Brain pericyte (primary cell): ENCODE data around the gene KCTD3.
A peak's percentile ranks its signal among the peaks of the same experiment; 100 is the strongest.

Experiments used
- DNase-seq: peaks from one replicate; pipeline ENCODE4 v3.0.0-alpha.2; 2012; ENCODE audit warnings: low read depth, low spot score

KCTD3 gene

GRCh38 chr1:215556996-215557395 lies 10.1 kb upstream of the KCTD3 start:
- no peak for DNase-seq

GRCh38 chr1:215557504-215557903 lies 9.6 kb upstream of the KCTD3 start:
- DNase-seq, result no peak

DNA sequence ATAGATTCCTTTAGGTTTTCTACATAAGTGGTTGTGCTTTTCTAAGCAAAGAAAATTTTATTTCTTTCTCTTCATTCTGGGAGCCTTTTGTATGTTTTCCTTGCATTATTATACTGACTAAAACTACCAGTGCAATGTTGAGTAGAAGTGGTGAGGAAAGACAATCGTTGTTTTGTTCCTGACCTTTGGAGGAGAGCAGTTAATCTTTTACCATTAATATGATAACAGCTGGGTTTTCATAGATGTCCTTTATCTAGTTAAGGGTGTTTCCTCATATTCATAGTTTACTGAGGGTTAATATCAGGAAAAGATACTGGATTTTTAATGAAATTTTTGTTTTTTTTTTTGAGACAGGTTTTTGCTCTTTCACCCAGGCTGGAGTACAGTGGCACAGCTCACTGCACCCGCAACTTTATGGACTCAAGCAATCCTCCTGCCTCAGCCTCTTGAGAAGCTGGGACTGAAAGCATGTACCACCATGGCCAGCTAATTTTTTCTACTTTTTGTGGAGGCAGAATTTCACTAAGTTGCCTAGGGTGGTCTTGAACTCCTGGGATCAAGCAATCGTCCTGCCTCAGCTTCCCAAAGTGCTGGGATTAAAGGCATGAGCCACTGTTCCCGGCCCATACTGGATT lies 9.0 kb upstream of the KCTD3 start:
- no peak for DNase-seq

- peak; percentile 15 for DNase-seq
These were observed 591 bp downstream of the KCTD3 start for GRCh38 chr1:215567491-215568298.

GRCh38 chr1:215568299-215568692 lies 1.2 kb downstream of the KCTD3 start:
- no peak for DNase-seq

- no peak for DNase-seq
These were observed 3.1 kb downstream of the KCTD3 start for GRCh38 chr1:215569986-215570824.

GRCh38 chr1:215581896-215582295 lies 14.8 kb downstream of the KCTD3 start:
- DNase-seq, result no peak

- no peak for DNase-seq
These were observed 16.2 kb downstream of the KCTD3 start for GRCh38 chr1:215583185-215583749.

DNA sequence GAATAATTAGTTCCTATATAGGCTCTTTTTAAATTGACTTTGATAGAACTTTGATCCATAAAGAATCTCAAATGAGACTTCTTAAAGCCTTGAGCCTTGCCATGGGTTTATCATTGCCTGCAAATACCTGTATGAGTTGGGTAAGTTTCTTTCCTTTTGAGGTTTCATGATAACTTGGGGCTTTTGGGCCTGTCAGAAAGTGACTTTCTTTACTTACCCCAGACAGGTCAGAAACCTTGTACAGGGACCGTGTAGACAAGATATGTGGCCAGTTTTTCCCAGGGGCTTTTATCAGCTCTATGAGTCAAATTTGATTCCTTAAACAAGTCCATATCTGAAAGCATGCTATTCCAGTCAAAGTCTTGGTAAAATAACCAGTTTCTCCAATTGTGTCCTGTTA lies 17.3 kb downstream of the KCTD3 start:
- no peak for DNase-seq

GRCh38 chr1:215589650-215590435 lies 22.7 kb downstream of the KCTD3 start:
- no peak for DNase-seq

GRCh38 chr1:215590779-215591491 lies 23.8 kb downstream of the KCTD3 start:
- DNase-seq, result no peak

GRCh38 chr1:215594640-215595039 lies 27.5 kb downstream of the KCTD3 start:
- no peak for DNase-seq

DNA sequence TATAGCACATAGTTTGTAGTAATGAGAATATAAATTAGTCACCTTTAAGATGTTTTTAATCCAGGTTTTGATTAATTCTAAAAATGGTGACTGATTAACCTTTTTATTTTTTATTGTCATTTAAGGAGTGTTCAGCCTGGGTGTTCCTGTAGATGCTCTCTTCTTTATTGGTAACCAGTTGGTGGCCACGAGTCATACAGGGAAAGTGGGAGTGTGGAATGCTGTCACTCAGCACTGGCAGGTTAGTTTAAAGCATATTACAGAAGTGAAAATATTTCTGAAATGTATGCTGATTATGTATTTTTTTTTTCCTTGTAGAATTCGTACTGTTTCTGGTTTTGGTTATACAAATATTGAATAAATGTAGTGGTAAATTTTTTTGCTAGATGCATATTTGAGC lies 28.1 kb downstream of the KCTD3 start:
- no peak for DNase-seq

- no peak for DNase-seq
These were observed 30.9 kb downstream of the KCTD3 start for GRCh38 chr1:215597961-215598360.

DNA sequence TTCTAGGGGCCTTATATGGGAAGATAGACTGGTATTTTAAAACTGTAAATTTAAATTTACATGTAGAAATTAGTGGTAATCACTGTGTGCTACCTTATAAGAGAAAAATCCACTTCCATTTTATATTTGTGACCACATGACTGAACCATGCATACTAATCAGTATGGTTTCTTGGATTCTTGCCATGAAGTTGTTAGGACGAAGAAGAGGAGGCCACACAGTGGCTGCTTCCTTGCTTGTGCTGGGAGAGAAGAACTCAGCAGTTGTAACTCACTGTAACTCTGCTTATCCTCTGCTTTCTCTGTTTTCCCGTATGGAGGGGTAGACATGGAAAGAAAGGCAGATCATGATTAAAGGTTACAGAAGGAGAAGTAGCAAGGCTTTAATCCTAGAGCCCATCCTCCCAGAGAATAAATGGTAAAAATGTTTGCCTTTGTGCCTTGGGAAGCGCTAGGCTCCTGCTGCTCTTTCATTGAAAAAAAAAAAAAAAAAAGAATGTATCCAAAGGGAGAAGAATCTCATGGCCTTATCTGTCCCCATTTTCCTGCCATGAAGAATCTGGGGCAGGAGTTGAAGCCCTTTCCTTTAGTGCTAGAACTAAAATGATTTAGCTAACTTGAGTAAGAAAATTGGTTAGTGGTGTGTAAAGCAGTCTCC lies 32.4 kb downstream of the KCTD3 start:
- no peak for DNase-seq

DNA sequence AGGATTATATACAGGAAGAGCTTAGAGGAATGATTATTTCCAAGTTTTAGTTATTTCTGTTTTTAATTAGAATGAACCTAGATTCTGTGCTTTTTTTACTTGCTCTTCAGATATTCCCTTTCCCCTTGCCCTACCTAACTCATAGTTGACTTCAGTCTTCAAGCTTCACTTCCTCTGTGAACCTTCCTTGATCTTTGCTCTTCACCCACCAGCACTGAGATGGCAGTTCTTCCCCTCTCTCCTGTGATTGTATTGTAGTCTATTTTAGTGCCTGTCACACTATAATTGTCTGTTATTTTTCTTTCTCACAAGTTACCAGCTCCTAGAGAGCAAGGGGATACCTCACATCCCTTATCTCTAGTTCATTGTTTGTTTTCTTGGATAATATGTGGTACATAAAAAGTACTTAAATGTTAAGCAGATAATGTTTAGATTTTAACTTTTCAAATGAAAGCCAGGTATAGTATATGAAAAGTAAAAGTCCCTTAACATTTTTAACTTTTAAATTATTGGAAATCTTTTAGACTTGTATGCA lies 33.2 kb downstream of the KCTD3 start:
- DNase-seq, result no peak

- no peak for DNase-seq
These were observed 33.8 kb downstream of the KCTD3 start for GRCh38 chr1:215600867-215601266.

DNA sequence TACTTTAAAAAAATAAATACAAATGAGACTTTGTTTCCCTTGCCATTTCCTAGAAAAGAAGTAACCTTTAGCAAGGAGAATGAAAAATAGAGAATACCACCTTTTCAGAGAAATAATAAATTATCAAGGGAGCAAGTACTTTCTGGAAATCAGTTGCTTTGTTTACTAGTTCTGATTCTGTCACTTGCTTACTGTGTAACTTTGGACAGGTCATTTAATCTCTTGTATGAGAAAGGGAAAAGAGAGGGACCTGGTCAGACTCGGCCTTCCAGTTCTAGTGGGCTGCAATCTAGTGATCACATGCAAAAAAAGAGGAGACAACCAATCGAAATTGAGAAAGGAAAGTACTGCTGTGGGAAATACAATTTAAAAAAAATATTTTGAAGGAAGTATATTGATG lies 34.2 kb downstream of the KCTD3 start:
- DNase-seq, result no peak

DNA sequence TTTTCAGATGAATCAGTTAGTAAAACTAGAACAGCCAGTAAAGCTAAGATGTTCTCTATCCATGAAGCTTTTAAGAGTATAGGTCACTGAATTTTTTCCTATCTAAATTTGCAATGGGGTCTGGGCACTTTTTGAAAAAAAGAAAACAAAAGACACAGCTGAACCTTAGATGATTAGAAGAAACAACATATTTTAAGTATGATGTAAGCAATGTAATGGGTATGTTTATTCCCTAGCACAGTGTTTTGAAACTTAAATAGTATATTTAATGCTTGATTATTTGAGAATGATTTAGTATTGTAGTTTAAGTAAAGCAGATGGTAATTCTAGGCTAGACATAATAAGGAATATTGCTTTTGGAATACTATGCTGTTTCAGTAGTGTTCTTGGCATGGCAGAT lies 36.2 kb downstream of the KCTD3 start:
- DNase-seq, result no peak
